HG03196 (cell line): ENCODE measurements around the gene LCE1F.

Source experiments
- ATAC-seq: cut with Tn5 transposase; IDR thresholded peaks from one replicate; pipeline ENCODE4 v1.9.1; 2021; ENCODE audit not compliant: unreplicated experiment

The LCE1F gene, protein sequence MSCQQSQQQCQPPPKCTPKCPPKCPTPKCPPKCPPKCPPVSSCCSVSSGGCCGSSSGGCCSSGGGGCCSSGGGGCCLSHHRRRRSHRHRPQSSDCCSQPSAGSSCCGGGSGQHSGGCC

GRCh38 chr1:152774875-152775274 lies at the start of gene LCE1F:
Gene LCE1F (plus strand): TSS chr1:152775140. CDS start chr1:152776372, 1,232 bp downstream.
- ATAC-seq: no peak

DNA sequence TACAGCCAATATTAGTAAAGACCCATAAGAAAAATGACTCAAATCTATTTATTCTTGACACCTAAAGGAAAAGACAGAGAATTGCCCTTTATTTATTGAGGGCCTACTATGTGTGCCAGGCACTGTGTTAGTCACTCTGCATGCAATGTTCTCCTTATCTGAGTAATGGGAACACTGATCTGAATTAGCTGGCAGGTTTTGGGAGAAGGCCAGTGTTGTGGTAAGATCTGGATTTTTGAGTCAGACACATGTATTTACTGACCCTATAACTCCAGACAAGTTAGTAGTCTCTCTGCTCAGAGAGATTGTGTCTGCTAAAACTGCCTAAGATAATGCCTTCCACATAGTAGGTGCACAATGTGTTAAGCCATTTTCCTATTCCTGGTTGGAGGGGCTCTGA lies 49.7 kb upstream of the LCE1F start:
- no peak for ATAC-seq

DNA sequence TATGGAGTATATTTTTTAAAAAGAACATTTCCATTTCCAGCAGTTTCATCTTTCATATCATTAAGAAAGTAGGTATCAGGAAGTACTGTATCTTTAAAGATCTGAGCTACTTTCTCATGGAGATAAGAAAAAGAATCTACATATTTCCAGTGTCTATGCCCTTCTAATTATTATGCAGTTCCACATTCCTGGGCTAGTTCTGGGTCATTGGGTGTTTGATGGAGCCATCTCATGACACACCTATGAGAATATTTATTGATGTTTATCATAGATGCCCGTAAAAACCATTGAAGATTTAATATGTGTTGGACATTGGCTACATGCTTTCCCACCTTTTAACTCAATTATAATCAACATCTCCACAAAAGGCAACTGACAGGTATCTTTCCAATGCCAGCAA lies 46.0 kb upstream of the LCE1F start:
- ATAC-seq: no peak

- no peak for ATAC-seq
Observed at GRCh38 chr1:152735648-152736047, 39.3 kb upstream of the LCE1F start.

DNA sequence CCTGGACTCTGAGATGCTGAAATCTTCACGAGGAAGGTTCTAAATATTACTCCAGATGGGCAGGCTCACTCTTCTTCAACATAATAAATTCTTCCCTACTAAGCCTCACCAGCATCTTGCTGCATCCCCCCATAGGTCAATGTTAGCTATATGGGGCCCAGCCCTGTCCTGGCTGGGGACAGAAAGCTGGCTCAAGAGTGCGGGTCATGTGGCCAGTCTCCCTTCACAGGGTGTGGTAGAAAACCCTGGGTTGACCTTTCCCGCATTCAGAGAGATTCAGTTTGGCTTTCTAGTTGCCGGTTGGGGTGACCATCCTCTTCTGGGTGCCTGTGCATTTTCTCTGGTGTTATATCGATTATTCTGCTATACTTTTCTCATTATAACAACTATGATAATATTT lies 36.9 kb upstream of the LCE1F start:
- no peak for ATAC-seq

DNA sequence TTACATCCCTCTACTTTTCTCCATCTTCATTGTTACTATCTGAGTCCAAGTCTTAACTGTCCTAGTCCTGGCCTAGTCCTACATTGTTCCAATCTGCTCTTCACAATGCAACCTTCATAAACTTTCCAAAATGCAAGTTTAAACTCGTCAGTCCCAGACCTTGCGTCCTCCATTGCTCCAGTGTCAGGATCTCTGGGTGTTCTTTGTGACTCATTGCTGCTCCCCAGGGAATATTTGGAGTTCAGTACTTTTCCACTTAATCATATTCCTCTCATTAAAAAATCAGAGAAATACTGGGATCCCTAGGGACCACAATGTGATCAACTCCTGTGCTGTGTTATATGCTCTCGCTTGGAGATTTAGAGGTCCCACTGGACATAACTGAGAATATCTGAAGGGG lies 35.1 kb upstream of the LCE1F start:
- no peak for ATAC-seq

GRCh38 chr1:152741656-152742055 lies 33.3 kb upstream of the LCE1F start:
- no peak for ATAC-seq

- no peak for ATAC-seq
Observed at GRCh38 chr1:152743371-152744145, 31.4 kb upstream of the LCE1F start.

DNA sequence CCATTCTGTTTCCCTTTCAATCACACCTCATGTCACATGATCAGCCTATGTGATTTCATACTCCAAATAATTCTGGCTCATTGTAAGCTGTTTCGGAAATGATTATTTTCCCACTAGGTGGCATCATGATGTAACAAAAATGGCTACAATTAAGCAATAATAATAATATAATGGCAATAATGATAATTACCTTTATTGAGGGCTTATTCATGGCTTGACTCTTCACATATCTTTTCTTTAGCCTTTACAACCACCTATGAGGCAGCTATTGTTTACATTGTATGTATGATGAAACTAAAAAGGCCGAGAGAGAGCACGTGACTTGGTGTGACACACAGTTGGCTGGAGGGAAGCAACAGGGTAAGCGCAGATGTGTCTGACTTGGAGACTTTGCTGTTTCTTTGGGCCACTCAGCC lies 29.6 kb upstream of the LCE1F start:
- no peak for ATAC-seq

GRCh38 chr1:152745765-152746444 lies 29.0 kb upstream of the LCE1F start:
- ATAC-seq: no peak

GRCh38 chr1:152747831-152748230 lies 27.1 kb upstream of the LCE1F start:
- no peak for ATAC-seq

- no peak for ATAC-seq
Observed at GRCh38 chr1:152752225-152752624, 22.7 kb upstream of the LCE1F start.

DNA sequence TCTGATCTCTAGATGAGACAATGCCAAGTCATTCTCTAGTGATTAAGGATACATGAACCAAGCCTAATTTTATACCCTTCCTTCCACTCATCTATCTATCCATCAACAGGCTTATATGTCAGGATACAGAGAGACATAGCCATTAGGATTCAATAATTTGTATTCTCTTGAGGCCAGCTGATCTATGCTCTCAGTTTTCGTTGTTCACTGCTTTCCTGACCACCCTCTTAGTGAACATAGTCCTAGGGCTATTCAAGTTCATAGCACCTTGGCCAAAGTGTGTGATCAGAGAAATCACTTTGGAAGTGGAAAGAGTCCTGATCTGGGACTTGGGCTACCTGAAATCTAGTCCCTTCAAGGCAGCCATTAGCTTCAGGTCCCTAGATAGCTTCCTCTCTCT lies 21.4 kb upstream of the LCE1F start:
- no peak for ATAC-seq

DNA sequence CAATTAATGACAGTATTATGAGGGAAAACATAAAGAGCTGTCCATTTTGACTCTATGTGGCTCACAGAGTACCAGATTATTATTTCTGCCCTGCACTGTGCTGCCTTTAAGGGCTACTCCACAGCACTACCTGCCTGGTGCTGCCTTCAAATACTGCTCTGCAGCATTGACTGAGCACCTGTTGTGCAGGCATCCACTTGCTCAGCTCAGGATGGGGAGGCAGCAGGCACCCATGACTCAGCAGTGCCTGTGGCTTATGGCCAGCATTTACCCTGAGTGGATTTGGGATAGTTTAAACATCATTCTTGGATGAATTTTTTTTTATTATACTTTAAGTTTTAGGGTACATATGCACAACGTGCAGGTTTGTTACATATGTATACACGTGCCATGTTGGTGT lies 18.1 kb upstream of the LCE1F start:
- ATAC-seq: no peak

DNA sequence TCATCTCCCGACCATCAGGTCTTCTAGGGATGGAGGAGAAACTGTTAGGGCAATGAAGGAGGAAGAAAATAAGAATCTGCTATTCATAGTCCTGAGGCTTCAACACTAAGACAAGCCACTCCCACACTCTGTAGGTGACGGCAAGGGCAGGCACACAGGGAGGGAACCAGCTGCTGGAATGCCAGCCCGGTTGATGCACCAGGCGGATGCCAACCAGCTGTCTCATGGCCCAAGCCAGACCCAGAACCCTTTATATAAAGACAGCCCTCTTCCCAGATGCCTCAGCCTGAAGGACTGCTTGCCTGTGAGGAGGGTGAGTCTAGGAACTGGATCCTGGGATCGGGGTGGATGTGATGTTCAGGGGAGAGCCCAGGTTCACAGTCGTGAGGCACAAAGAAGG lies 17.2 kb upstream of the LCE1F start, which contains the start of gene KPRP:
KPRP (plus strand) TSS at position 279 of the 400 bp plus-strand sequence. CDS start 1,564 bp downstream, outside the sequence.
- ATAC-seq: no peak

DNA sequence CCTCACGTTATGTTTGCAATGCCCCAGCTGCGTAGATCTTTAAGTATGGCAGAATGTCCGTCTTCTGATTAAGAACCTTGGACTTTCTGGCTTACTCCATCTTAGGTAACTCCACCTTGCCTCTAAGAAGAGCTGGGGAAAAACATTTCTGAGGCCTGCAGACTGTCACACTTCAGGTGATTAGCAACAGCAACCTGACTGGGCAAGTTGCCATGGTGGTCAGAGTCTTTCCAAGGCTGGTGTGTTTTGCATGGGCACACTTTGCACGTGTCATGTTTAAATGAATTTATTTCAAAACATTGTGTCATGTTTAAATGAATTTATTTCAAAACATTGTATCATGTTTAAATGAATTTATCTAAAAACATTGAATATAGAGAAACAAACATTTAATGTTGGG lies 16.3 kb upstream of the LCE1F start:
- ATAC-seq: no peak

GRCh38 chr1:152759453-152760173 lies 15.3 kb upstream of the LCE1F start:
- ATAC-seq: no peak

DNA sequence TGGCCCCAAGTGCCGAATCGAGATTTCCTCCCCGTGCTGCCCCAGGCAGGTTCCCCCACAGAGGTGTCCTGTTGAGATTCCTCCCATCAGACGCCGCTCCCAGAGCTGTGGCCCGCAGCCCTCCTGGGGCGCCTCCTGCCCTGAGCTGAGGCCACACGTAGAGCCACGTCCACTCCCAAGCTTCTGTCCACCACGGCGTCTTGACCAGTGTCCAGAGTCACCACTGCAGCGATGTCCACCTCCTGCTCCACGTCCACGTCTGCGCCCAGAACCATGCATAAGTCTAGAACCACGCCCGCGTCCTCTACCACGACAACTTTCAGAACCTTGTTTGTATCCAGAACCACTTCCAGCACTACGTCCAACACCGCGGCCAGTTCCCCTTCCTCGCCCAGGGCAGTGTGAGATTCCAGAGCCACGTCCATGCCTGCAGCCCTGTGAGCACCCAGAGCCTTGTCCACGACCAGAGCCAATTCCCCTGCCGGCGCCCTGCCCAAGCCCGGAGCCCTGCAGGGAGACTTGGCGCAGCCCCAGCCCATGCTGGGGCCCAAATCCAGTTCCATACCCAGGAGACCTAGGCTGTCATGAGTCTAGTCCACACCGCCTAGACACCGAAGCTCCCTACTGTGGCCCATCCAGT lies 14.3 kb upstream of the LCE1F start:
- ATAC-seq: no peak

DNA sequence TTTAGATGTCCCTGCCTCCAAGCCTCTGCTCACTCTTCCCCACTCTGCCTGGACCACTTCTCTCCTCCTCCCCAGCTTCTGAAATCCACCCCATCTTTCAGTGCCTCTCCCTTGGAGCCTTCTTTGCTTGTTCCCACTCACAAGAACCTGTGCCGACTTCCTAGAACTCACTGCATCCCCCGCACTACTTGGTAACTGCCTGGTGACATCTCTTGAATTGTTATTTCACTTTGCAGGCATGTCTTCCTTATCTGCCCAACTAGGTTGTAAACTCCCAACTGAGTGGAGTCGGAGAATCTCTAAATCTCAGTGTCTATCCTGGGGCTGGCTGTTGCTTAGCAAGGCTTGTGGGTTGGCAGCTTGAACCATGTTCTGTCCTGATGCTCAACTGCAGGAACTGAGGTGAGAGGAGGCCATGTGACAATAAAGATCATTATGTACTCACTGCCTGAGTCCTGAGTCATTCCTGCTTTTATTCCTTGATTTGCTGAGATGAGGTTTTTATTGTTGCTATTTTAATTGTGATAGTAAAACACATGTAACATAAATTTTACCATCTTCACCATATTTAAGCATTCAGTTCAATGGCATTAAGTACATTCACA lies 13.2 kb upstream of the LCE1F start:
- no peak for ATAC-seq

DNA sequence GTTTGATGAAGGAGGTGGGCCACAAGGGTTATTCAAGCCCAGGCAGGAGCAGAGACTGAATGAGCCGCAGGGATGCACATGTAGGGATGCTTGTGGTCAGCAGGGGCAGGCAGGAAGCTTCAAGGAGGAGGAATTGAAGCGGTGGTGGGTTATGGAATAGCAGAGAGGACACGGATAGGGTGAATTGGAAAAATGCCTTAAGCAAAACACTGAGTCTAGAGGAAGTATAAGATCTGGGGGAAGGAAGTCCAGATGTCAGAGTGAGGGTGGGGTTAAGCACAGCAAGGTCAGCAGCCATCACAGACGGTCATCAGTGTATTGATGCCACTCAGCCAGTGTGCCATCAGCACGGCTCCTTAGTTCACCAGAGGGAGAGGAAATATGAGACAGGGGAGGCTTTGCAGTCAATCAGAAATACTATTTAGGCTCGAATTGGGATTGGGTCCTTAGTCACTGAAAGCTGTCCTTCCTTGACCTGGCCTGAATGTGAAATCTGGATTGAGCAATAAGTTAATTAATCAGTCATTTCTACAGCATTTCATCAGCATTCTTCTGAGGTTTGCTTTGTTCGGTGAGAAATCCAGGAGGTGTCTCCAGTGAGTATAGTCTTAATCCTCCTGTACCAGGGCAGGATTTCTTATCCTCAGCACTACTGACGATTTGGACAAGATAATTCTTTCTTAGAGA lies 6.0 kb upstream of the LCE1F start:
- ATAC-seq: no peak
